HG03354 (cell line): ENCODE data around the gene IL12B.
"Not testable (repeated sequence)": the region's sequence is repeated elsewhere in the genome, so short reads cannot be mapped to it uniquely, and the experiment has no call there.

Experiments used
- ATAC-seq: cut with Tn5 transposase; IDR thresholded peaks from one replicate; pipeline ENCODE4 v1.9.1; 2021; ENCODE audit warnings: mild to moderate bottlenecking; ENCODE audit not compliant: unreplicated experiment, poor library complexity, severe bottlenecking

The IL12B gene

GRCh38 chr5:159330131-159330800, at the start of gene IL12B:
Gene IL12B (minus strand): TSS chr5:159330487. CDS start chr5:159326782, 3,705 bp downstream.
- ATAC-seq, result no peak

DNA sequence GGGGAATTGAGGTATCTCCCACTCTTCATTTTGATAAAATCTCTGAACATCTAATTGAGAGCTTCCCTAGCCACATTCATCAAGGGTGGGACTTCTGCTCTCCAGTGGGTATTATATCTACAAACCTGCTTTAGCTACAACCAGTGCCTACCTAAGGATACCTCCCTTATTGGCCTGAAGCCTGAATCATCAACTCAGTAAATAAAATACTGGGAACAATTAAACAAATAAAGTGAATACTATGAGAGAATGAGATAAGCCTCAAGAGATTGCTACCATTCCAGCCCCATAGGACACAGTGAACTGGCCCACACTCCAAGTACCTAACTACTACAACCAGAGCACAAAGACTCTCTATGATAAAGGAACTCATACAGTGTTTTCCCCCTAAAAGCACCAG, 47.4 kb upstream of the IL12B start:
- ATAC-seq, result no peak

GRCh38 chr5:159367866-159368265, 37.6 kb upstream of the IL12B start:
- ATAC-seq, result not testable (repeated sequence)

DNA sequence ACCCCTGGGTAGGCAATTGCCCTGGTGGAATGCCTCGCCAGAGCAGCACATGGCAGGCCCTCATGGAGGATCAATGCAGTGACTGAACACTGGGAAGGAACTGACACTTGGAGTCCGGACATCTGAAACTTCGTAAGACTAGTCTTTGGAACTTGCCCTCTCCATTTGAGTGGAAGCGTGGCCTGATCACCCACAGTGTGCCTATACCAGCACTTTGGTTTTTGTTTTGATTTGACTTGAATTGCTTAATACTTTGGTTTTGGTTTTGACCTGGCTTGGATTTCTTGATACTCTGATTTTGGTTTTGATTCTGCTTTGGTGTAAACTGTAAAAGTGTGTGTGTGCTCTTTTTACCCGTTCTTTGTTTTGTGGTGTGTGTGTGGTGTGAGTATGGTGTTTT, 36.5 kb upstream of the IL12B start:
- ATAC-seq, result not testable (repeated sequence)

DNA sequence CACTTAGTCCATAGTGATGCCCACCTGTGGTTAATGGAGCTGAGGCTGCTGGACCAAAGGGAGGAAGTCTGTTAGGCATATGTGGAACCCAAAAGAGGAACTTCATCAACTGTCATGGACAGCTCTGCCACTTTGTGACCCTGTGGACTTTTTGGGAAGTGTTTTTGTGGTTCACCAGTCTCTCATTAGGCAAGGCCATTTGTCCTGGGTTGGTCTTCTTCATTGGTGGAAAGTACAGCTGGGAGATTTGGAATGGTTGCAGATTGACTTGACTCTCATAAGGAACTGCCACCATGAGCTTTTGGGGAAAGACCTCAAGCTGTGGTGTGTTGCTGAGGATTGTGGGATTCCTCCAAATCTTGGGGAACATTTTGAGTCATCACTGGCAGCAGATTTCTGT, 31.9 kb upstream of the IL12B start:
- no peak for ATAC-seq

DNA sequence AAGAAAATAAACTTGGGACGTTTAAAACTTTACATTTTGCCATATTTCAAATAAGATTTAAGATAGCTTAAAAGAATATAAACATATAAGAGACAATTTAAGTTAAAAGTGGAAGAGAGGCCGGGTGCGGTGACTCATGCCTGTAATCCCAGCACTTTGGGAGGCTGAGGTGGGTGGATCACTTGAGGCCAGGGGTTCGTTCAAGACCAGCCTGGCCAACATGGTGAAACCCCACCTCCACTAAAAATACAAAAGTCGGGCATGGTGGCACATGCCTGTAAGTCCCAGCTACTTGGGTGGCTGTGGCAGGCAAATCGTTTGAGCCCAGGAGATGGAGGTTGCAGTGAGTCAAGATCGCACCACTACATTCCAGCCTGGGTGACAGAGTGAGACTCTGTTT, 29.6 kb upstream of the IL12B start:
- ATAC-seq, result not testable (repeated sequence)

DNA sequence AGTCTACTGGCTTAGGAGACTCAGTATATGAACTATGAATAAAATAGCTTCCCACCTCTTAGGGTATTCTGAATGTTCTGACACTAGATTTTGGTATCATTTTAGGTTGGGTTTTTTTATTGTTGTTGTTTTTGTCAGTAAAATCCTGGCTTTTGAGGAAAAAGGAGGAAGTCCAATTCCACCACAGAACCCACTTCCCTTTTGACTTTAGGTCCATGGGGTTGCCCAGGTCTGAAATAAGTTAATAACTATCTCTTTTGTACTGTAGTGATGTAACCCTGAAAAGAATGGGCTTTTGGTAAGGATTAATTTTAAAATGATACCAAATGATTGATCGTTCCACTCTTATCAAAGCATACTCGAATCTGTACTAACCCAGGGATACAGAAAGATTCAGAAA, 29.1 kb upstream of the IL12B start:
- ATAC-seq, result no peak

GRCh38 chr5:159353661-159354252, 23.5 kb upstream of the IL12B start:
- ATAC-seq, result no peak

GRCh38 chr5:159350644-159351043, 20.4 kb upstream of the IL12B start:
- not testable (repeated sequence) for ATAC-seq

- ATAC-seq, result peak; percentile 54
Observed at GRCh38 chr5:159350216-159350615, 19.9 kb upstream of the IL12B start.

DNA sequence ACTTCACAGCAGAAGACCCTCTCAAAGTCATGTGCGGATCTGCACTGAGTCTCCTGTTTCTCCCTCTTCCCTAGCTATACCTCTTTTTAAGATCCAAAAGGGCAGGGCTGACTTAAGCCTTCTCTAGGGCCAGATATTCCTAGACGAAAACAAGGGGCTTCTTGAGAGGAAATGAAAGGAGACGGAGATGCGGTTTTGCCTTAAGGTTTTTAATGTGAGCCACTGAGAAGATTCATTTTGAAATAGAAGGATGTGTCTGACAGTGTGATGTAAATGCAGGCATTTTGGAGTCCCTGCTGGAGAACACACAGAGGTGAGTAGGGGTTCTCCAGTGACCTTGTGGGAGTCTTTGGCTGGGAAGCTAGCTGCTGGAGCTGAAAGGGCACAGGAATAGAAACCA, 15.6 kb upstream of the IL12B start:
- ATAC-seq, result no peak

DNA sequence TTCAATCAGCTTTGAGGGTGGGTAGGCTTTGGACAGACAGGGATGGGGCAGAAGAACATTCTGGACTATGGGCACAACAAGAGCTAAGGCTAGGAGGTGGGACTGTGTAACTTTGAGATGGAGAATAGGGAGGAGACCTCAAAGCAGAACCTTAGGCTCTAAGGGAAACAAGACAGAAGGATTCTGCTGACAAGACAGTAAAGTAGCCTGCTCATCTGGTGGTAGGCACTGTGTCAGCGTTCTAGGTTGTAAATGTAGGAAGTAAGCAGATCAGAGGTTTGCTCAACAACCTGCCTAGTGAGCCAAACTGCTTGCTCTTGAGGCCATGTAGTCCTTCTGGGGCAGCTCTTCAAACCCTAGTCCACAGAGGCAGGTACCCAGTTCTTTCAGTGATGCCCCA, 15.0 kb upstream of the IL12B start:
- no peak for ATAC-seq

DNA sequence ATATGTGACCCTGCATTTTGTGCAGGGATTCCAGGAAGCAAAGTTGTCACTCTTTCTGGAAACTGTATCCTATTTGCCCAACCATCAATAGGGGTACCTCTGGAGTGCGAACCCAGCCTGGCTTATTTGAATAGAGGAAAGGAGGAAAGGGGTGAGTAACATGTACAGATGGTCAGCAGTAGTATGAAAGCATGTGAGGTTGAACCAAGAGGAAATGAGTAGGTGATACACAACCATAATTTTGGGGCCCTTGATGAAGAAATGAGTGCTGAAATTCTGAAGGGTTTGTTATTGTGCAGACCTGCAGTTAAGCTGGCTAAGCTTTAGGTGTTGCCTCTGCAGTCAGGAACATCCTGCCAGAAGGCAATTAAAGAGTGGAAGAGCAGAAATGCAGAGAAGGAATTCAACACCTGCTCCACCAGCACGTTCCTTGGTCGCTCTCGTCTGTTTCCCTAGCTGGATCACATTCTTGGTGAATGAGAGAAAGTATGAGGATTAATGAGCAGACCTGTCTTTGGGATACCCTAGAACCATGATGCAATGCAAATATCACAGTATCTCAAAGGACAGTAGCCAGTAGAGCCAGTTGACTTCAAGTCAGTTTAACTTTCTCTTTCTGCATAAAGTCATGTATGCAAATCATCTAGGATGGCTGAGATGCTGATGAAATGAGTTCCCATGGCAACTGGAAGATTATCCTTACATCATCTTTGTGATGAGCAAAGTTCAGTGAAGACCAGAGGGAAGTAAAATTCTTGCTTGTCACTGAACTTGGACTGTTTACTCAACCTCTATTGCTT, 13.2 kb upstream of the IL12B start:
- ATAC-seq, result no peak

DNA sequence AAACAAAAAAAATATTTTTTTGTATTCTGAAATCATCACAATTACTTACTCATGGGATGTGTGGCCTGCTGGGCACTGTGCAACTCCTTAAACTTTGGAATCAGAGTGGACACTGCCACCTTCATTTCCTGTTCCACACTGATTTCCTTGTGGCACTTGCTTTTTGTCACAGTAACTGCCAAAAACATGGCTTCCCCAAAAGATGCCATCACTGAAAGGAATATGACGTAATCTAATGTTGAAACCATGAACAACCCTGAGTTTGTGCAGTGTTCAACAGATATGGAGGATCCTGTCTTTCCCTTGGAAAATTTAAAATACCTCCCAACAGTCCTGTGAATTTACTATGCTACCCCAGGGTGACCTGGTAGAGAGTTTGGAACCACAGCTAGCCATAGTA, 12.6 kb upstream of the IL12B start:
- ATAC-seq, result no peak

GRCh38 chr5:159341906-159342310, 11.6 kb upstream of the IL12B start:
- ATAC-seq, result no peak

GRCh38 chr5:159341145-159341544, 10.9 kb upstream of the IL12B start:
- ATAC-seq, result no peak

- ATAC-seq, result no peak
Observed at GRCh38 chr5:159340511-159340910, 10.2 kb upstream of the IL12B start.

- no peak for ATAC-seq
Observed at GRCh38 chr5:159339460-159339859, 9.2 kb upstream of the IL12B start.

- ATAC-seq, result no peak
Observed at GRCh38 chr5:159338118-159338517, 7.8 kb upstream of the IL12B start.

GRCh38 chr5:159337016-159337955, 7.0 kb upstream of the IL12B start:
- ATAC-seq, result no peak
